GM21367 (cell line): ENCODE results near the gene MTURN.
"Not testable (repeated sequence)": the region's sequence is repeated elsewhere in the genome, so short reads cannot be mapped to it uniquely, and the experiment has no call there.

ENCODE experiments used
- ATAC-seq: cut with Tn5 transposase; IDR thresholded peaks from one replicate; pipeline ENCODE4 v1.9.1; 2021; ENCODE audit not compliant: unreplicated experiment

MTURN gene

DNA sequence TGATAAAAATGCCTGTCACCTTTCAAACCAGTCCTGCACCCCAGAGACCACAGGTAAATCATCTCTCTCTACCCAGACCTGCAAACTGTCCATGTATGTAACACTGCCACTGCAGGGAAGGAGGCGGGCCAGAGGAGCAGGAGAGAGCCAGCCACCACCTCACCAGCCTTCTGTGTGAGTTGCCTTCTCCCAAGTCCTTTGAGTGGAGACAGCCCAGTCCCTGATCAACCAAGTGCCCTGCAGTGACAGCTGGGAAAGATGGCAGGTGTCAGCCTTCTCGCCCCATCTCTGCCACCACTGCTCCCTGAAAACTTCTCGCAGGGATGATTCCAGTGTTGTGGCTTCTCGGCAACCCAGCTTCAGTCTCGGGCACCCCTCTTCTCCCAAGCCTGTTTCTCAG lies 42.4 kb downstream of the MTURN start:
- no peak for ATAC-seq

- ATAC-seq, result no peak
Measured at GRCh38 chr7:30177965-30178364, 43.2 kb downstream of the MTURN start.

- ATAC-seq, result peak; percentile 68
Measured at GRCh38 chr7:30178748-30179436, 44.1 kb downstream of the MTURN start.

- ATAC-seq, result no peak
Measured at GRCh38 chr7:30180718-30181117, 45.9 kb downstream of the MTURN start.

- ATAC-seq, result no peak
Measured at GRCh38 chr7:30181211-30181610, 46.4 kb downstream of the MTURN start.

- ATAC-seq, result no peak
Measured at GRCh38 chr7:30181736-30182522, 47.1 kb downstream of the MTURN start.

- ATAC-seq, result no peak
Measured at GRCh38 chr7:30182814-30183213, 48.0 kb downstream of the MTURN start.

GRCh38 chr7:30183749-30184369 lies 49.1 kb downstream of the MTURN start:
- ATAC-seq, result no peak

- ATAC-seq, result no peak
Measured at GRCh38 chr7:30184791-30185487, 50.2 kb downstream of the MTURN start.

DNA sequence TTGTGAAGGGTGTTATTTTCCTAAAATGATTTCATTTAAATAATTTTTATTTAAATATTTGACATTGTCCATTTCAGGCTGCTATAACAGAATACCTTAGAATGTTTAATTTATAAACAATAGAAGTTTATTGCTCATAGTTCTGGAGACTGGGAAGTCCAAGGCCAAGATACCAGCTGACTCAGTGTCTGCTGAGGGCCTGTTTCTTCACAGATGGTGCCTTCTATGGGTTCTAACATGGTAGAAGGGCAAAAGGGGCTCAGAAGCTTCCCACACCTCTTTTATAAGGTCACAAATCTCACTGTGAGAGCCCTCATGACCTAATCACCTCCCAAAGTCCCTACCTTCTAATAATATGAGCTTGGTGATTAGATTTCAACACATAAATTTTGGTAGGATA lies 50.7 kb downstream of the MTURN start:
- ATAC-seq, result no peak

GRCh38 chr7:30186725-30187124 lies 51.9 kb downstream of the MTURN start:
- no peak for ATAC-seq

DNA sequence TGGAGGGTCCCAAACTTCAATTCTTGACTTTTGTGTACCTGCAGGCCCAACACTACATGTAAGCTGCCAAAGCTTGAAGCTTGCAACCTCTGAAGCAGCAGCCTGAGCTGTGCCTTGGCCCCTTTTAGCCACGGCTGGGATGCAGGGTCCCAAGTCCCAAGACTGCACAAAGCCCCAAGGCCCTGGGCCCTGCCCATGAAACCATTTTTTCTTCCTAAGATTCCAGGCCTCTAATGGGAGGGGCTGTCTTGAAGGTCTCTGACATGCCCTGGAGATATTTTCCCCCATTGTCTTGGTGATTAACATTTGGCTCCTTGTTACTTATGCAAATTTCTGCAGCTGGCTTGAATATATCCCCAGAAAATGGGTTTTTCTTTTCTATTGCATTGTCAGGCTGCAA lies 52.7 kb downstream of the MTURN start:
- no peak for ATAC-seq

DNA sequence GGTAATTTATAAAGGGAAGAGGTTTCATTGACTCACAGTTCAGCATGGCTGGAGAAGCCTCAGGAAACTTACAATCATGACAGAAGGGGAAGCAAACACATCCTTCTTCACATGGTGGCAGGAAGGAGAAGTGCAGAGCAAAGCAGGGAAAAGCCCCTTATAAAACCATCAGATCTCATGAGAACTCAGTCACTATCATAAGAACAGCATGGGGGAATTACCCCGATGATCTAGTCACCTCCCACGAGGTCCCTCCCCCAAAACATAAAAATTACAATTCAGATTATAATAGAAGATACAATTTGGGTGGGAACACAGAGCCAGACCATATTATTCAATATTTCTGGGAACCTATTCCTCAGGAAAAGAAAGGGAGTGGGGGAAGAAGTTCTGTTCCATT lies 53.6 kb downstream of the MTURN start:
- not testable (repeated sequence) for ATAC-seq

GRCh38 chr7:30188811-30189210 lies 54.0 kb downstream of the MTURN start:
- ATAC-seq, result no peak

GRCh38 chr7:30191809-30192208 lies 57.0 kb downstream of the MTURN start:
- ATAC-seq, result no peak

DNA sequence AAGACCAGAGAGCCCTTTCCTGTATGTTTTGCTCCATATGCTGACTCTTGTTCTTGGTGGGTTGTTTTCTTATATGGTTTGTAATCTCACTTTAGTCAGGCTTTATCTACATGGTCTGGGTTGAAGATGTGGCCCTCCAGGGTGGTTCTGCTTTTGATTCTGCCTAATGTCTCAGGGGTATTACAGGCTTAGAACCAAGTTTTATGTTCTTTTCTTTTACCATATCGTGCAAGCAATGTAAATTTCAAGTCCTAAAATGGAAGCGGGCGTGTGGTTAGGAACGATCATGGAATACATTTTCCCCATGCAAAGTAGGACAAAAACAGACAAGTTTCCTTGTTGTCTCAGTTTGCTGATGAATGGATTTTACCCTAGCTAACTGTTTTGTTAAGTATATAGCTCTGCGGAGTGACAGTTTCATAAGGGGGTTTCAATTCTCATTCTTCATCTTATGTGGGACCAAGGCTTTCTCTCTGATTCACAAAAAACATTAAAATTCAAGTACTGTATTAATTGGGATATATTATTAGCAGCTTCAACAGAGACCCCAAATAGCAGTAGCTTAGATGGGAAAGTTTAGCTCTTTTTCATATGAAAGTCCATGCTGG lies 58.7 kb downstream of the MTURN start:
- ATAC-seq, result peak; percentile 53

DNA sequence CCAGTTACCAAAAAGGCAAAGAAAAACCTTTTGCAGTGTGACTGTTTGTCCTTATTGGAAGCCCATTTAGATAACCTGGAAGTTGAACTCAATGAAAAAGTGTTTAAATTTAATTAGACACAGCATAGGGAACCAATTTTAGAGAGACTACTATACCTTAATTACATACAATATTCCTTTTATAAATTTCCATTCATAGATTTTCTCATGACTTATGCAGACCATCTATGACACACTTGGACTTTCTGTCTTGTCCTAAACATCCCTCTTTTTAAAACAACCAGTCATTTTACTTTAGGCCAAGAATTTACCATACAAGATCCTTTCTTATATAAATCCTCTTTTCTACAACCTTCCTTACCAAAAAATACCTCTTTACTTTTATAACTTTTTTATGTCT lies 61.6 kb downstream of the MTURN start:
- ATAC-seq, result no peak

- ATAC-seq, result no peak
Measured at GRCh38 chr7:30197438-30197837, 62.7 kb downstream of the MTURN start.

- no peak for ATAC-seq
Measured at GRCh38 chr7:30199271-30199670, 64.5 kb downstream of the MTURN start.

DNA sequence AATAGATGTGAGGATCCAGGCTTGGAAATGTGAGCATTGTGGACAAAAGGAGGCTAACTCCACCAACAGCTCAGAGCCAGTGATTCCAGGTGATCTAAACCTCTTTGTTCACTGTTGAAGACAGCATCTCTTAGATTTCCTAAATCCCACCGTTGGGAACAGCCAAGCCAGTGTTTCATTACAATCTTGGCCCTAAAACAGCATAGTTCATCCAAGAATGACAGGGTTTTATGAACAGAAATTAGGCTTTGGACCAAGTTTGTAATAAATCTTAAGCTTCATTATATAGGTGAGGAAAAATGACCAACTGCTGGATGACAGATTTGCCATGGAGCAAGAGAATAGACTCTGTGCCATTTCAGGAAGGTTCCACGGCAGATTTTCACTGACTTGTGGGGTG lies 65.8 kb downstream of the MTURN start:
- ATAC-seq, result no peak

- ATAC-seq, result peak; percentile 82
Measured at GRCh38 chr7:30201161-30201666, 66.4 kb downstream of the MTURN start.
